ENCODE results near the gene APOL2.
"Not testable (repeated sequence)": the region's sequence is repeated elsewhere in the genome, so short reads cannot be mapped to it uniquely, and the experiment has no call there.

APOL2 gene, protein sequence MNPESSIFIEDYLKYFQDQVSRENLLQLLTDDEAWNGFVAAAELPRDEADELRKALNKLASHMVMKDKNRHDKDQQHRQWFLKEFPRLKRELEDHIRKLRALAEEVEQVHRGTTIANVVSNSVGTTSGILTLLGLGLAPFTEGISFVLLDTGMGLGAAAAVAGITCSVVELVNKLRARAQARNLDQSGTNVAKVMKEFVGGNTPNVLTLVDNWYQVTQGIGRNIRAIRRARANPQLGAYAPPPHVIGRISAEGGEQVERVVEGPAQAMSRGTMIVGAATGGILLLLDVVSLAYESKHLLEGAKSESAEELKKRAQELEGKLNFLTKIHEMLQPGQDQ

DNA sequence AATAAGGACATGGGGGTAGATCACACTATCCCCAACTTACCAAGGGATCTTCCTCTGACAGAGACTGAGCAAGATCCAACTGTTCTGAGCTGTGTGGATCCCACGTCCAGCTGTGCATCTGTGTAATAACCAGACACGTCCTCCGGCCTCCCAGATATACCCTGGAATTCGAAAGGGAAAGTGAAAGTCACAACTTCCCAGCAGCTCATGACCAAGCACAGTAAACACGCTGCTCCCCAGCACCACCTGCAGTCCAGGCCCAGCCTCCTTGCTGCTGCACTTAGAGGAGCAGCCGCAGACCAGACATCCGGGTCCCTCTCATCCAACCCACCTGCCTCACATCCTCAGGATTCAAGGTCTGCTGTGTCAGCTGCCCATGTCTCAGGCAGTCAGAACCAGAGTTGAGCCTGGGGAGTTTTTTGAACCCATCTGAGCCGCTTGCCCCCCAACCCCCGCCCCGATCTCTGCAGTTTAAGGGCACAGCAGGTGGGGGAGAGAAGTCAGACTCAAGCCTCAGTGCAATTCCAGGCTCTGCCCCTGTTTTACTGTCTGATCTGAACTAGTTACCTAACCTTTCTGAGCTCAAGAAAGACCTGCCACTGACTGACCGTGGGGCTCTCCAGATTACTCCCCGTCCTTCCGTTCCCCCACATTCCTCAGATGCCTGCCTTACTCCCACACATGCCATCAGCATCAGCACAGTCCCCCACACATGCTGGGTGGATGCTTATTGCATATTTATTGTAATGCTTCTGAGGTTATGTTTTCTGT, at the start of gene APOL2:
Gene APOL2 (minus strand): TSS at position 127 of the 771 bp plus-strand sequence. CDS start 6,365 bp downstream, outside the sequence.
- DNase-seq (ENCODE audit: low spot score): peak; percentile 79

DNA sequence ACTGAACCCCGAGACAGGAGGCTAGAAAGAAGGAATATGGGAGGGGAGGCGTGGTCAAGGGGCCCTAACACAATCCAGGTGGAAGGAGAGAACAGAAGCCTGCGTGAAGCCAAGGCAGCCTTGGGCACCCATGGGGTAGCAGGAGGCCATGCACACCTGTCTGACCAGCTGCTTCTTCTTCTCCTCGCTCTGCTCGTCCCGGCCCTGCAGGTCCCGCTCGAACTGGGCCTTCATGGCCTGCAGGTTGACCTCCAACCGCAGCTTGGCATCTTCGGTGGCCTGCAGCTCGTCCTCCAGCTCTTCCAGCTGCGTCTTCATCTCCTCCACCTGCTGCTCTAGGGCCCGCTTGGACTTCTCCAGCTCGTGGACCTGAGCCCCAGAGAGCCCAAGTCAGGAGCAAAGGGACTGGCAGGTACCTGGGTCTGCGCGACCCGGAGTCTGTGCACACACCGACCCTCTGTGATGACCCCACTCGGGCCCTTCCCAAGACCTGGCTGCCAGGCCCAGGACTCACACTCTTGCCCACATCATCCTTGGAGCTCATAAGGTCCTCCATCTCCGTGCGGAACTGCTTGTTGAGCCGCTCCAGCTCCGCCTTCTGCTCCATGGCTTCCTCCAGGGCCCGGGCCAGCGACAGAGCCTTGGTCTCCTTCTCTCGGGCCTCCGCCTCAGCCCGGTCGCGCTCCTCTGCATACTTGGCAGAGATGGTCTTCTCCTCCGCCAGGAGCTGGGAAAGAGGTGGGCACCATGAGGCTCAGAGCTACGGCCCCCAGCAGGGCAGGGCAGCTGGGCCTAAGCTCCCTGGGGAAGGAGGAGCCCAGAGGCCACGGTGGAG, 49.5 kb upstream of the APOL2 start:
- DNase-seq (ENCODE audit: low spot score): no peak

DNA sequence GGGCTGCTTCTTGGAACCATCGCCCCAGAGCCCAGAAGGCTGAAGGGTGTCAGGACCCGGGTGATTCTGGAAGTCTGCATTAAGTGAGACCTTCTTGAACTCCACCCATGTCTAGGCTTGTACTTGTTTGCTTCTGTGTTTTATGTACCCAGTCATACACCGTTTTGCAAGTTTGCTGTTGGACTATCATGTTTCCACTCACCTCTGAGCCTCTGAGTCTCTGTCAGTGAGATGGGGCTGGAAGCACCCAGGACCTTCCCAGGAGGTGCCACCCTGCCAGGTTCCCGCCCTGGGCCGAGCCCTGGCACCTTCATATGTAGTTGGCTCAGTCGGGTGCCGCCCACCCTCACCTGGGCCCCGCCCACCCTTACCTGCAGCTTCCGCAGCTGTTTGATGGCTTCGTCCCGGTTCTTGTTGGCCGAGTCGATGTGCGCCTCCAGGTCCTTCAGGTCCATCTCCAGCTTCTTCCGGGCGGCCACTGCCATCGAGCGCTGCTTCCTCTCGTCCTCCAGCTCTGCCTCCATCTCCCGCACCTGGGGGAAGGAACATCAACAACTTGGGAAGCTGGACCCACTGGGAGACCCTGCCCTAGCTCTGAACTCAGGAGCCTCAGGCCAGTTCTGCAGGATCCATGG, 48.7 kb upstream of the APOL2 start:
- no peak for DNase-seq (ENCODE audit: low spot score)

DNA sequence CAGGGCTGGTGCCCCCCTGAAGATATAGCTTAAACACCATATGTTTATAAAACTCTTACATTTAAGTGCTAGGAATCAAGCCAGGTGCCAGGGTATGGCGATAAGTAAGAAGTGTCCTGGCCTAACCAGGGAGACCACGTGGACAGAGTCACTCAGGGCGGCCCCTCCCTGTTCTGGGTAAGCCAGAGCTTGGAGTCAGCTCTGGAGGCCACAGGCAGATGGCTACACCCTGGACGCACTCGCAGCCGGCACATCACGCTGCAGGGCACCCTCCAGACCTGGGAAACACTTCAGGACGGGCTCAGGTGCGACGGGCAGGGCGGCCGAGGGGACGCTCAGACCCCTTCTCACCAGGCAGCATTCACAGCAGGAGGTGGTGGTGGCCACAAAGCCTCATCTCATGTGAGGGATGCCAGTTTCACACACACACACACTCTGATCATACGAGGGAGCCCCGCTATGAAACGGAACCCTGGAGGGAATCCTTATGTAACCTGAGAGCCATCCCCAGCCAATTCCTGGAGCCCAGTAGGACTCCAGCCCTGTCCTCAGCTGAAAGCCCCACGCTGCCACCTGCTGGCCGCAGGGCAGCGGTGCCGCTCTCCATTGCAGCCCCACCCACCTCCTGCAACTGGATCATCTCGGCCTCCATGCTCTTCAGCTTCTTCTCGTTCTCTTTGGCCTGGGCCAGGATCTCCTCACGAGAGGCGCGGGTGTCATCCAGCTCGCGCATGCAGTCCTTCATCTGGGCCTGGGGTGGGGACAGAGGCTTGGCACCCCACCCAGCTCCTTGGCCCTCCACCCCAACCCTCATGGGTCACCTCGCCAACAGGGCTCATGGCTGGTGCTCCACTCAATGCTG, 47.0 kb upstream of the APOL2 start:
- peak; percentile 96 for DNase-seq (ENCODE audit: low spot score)

DNA sequence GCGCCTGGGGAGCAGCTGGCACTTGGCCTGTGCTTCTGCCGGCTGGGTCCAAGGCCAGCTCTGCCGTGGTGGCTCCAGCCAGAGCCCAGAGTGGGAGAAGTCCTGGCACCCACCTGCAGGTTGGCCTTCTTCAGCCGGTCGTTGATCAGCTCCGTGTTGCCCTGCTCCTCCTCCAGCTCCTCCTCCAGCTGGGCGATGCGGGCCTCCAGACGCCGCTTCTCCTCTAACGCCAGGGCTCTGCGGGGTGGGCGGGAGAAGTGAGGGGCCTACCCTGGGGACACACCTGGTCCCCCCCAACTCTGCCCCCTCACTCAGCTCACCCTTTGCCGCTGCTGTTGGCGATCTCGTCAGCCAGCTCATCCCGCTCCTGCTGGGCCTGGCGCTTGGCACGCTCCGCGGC, 46.2 kb upstream of the APOL2 start:
- DNase-seq (ENCODE audit: low spot score): no peak

DNA sequence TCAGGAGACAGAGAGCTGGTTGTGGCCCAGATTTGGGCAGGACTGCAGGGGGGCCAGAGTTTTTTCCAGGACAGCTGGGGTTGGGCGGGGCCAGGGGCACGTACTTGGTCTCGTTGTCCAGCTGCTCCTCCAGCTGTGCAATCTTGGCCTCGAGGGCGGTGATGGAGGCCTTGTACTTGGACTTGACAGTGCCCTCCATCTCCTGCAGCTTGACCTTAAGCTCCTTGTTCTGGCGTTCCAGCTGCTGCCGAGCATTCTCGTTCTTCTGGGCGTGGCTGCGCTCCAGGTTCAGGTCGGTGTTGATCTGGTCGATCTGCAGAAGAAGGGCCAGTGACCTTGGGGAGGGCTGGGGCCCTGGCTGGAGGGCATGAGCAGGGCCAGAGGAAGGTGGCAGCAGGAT, 45.7 kb upstream of the APOL2 start:
- no peak for DNase-seq (ENCODE audit: low spot score)

DNA sequence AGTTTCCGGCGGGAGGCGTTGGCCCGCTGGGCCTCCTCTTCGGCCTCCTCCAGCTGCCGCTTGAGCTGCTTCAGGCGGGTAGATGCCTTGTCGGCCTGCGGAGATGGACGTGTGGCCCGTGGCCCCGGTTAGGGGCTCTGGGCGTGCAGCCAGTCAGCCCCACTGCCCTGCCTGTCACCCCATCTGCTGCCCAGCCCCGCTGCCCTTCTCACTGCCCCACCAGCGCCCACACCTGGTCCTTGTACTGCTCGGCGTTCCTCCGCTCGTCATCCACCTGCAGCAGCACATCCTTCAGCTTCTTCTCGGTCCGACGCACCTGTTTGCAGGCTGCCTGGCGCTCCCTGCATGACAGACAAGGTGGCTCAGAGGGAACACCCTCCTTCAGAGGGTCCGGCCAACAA, 44.8 kb upstream of the APOL2 start:
- DNase-seq (ENCODE audit: low spot score): no peak

DNA sequence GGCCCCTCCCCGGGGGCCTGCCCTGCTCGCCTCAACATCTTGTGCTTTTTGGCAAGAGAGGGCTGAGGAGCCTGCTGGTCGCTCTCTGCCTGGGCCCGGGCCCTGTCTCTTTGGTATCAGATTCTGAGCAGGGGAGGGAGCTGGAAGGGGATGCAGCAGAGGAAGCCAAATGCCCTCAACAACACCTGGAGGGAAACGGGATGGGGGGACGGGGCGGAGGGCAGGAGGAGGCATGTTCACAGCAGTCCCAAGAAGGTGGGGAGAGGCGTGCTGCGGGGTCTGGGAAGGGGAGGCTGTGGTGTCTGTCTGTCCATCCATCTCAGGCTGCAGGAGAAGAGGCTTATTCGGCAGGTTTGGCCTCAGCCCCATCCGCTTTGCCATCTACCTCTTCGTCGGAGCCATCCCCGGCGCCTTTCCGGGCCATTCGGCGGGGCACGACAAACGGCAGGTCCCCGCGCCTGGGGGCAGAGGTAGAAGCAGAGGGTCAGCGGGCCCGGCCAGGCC, 43.1 kb upstream of the APOL2 start:
- DNase-seq (ENCODE audit: low spot score): no peak

DNA sequence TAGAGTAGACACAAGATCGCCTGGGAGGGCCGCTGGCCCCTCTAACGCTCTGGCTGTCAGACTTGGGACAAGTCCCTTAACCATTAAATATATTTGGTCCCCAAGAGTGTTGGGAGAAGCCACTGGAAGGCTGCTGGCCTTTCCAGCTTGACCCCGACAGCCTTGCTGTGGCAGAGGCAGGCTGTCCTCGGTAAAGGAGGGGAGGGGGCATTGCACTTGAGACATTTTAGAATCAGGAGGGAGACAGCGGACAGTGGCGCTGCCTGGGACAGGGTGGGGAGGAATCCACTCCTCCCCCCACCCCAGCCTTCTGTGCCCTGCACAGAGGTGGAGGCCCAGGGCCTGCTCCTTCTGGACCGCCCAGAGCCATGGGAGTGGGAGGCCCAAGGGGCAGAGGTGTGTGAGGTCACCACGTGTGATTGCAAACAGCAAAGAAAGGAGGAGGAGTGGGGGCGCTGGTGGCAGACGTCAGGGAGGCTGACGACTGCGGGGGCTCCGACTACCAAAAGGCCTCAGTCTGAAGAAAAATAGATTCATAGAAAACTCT, 42.5 kb upstream of the APOL2 start:
- no peak for DNase-seq (ENCODE audit: low spot score)

DNA sequence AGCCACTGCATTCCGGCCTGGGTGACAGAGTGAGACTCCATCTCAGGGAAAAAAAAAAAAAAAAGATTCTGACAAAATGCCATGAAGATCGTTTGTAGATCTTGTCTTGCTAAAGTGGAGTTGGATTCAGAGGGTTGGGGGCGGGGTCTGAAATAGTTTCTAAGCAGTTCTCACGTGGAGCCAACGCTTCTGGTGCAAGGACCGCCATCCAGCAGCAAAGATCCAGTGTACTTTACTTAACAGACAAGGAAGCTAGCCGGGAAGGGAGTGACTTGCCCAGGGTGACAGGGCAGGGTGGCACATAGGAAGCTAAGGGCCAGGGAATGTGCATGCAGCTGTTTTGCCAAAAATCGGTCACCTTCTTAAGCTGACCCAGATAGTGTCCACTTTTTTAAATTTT, 41.1 kb upstream of the APOL2 start:
- DNase-seq (ENCODE audit: low spot score): no peak

DNA sequence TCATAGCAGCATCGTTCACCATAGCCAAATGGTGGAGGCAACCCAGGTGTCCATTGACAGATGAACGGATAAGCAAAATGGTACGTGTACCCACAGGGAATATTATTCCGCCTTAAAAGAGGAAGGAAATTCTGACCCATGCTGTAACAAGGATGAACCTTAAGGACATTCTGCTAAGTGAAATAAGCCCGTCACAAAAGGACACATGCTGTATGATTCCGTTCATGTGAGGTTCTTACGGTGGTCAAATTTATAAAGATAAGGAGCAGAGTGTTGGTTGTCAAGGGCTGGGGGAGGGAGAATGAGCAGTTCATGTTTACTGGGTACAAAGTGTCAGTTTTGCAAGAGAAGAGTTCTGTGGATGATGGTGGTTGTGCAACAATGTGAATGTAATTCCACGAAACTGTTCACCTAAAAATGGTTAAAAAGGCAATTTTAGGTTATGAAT, 39.9 kb upstream of the APOL2 start:
- DNase-seq (ENCODE audit: low spot score): peak; percentile 62

DNA sequence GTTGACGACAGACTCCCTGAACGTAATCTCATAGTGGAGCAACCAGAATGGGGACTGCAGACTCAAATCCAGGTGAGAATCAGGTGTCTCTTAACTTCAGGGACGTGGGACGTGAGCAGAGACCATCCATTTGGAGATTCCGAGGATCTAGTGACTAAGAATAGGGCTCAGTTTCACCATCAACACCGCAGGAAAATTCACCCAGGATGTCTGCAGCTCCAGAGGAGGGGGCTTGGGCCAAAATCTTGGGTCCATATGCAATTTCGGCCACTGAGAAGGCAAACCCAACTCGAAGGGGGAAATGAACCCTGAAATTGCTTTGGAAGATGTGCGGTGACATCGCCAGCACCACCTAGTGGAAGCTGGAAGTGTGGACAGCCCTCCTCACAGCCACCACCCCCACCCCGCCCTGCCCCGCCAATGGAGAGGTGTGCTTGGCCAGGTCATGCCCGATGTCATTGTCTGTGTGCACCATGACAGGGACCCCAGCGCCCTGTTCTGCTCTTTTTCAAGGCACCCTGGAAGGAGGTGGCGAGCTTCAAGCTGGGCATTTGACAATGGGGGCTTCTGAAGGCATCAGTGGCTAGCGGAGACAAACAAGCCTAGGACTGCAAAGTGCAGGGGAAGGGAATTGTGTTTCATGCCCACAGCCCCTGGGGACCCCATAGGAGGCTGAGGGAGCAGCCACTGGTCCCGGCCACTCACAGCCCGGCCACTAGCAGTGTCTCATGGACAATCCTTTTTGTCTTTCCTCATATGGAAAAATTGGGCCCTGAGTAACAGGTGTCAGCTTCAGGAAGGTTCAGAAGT, 38.4 kb upstream of the APOL2 start:
- DNase-seq (ENCODE audit: low spot score): peak; percentile 56

DNA sequence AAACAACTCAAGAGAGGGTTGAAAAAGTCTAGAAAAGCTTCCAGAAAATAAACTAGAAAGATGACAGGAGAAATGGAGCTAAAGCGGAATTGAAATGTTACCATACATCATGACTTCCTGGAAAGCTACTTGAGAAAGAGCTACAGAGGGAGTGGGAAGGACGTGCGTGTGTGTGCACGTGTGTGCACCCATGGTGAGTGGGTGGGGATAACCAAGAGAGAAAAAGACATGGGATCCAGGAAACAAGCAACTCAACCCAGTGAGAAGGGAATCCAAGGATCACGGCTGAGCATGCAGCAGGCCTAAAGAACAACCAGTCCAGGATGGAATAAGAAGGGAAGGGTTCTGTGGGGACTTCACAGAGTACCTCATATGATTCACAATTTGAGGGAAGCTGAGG, 35.2 kb upstream of the APOL2 start:
- no peak for DNase-seq (ENCODE audit: low spot score)

DNA sequence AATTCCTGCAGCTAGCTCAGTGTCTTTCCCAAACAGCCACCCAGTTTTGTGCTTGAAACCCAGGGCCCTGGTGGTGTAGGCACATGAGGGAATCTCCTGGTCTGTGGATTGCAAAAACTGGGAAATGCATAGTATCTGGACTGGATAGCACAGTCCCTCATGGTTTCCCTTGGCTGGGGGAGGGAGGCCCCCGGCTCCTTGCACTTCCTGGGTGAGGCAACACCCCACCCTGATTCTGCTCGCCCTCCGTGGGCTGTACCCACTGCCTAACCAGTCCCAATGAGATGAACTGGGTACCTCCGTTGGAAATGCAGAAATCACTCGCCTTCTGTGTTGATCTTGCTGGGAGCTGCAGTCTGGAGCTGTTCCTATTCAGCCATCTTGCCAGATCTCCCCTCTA, 32.6 kb upstream of the APOL2 start:
- DNase-seq (ENCODE audit: low spot score): not testable (repeated sequence)

DNA sequence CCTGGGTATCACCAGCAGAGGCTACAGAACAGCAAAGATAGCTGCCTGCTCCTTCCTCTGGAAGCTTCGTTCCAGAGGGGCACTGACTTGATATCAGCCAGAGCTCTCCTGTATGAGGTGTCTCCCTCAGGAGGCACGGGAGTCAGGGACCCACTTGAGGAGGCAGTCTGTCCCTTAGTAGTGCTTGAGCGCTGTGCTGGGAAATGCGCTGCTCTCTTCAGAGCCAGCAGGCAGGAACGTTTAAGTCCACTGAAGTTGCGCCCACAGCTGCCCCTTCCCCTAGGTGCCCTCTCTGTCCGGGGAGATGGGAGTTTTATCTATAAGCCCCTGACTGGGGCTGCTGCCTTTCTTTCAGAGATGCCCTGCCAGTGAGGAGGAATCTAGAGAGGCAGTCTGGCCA, 31.9 kb upstream of the APOL2 start:
- DNase-seq (ENCODE audit: low spot score): not testable (repeated sequence)

DNA sequence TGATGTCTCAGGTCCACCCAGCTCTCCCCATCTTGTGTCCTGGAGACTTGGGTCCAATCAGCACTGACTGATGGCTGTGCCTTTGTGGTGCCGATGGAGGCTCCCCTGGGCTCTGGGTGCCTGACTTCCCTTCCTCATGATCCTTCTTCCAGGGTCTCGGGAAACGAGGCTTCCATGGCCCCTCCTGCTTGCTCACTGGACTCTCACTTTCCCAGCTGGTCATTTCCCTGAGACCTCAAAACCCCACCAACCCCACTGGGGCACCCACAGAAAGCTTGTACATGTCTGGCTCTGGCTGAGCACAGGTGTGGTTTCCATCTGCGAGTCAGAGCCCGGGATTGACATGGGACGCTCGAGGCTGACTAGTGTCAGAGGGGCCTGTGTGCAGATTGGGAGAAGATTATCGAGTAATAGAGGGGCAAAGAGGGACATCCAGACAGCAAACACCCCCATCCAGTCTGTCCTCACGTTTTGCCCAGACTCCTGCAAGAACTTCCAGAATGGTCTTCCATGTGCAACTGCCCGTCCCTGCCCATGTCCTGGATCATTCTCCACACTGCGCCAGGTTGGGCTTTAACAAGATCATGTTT, 28.7 kb upstream of the APOL2 start:
- DNase-seq (ENCODE audit: low spot score): no peak

DNA sequence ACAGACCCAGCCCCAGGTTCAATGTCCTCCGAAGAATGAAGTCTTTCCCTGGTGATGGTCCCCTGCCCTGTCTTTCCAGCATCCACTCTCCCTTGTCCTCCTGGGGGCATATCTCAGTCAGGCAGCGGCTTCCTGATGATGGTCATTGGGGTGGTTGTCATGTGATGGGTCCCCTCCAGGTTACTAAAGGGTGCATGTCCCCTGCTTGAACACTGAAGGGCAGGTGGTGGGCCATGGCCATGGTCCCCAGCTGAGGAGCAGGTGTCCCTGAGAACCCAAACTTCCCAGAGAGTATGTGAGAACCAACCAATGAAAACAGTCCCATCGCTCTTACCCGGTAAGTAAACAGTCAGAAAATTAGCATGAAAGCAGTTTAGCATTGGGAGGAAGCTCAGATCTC, 27.7 kb upstream of the APOL2 start:
- DNase-seq (ENCODE audit: low spot score): no peak

DNA sequence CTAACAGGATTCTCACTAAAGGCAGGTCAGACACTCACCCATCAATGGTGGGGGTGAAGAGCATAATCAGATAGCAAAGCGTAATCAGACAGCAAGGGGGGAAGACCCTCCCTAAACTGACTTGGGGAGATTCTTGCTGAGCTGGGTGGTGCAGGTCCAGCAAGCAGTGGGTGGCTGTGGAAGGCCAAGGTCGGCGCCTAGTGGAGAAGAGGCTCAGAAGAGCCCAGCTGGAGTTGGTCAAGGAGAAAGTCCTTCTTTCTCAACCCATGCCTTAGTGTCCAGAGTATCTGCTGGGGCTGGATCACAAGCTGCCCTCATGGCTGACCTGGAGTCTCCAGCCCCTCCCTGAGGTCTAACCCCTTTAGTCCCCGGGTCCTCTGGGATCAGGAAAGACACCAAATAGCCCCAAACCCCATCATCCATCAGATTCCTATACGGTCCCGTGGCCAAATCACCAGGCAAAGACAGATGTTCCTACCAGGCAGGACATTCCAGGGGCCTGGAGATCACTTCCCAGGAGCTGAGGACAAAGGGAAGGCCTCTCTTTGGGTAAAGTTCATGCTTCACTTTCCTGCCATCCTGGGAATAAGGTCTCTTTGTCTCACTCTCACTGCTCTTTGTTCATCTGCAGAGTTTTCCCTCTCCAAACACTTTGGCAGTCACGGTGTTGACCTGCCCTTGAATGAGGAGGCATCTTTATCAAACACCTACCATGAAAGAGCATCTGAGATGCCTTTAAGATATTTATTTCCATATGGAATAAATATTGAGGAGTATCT, 24.7 kb upstream of the APOL2 start:
- not testable (repeated sequence) for DNase-seq (ENCODE audit: low spot score)
